ENCODE data around the gene PODNL1. TPM values are rescaled to one million over a fixed set of nuclear protein-coding genes. Genes with fewer than 3 reads are reported as not detected.

Gene PODNL1
- total RNA-seq, 4 donors from 2014 or later: not detected

DNA sequence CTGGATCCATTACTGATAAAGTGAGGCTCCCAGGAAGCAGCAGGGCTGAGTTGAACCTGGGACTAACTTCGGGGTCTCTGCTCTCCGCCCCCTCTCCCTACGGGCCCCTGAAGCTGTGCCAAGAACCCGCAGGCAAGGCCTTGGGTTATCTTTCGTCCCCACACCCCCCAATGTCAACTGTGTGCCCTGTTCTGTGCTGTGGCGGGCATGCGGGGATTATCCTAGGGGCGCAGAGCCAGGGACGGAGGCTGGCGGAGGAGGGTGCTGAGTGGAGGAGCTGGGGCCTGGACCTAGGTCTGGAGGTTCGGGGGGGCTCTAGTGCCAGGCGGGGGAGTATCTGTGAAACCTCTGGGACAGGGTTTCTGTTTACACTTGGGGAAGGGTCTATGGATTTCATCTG, 41.5 kb upstream of the PODNL1 start:
- ATAC-seq (ENCODE audit: low FRiP score) (no peak), DNase-seq (ENCODE audit: low spot score) (no peak)
- TF ChIP-seq, protein P1, sequence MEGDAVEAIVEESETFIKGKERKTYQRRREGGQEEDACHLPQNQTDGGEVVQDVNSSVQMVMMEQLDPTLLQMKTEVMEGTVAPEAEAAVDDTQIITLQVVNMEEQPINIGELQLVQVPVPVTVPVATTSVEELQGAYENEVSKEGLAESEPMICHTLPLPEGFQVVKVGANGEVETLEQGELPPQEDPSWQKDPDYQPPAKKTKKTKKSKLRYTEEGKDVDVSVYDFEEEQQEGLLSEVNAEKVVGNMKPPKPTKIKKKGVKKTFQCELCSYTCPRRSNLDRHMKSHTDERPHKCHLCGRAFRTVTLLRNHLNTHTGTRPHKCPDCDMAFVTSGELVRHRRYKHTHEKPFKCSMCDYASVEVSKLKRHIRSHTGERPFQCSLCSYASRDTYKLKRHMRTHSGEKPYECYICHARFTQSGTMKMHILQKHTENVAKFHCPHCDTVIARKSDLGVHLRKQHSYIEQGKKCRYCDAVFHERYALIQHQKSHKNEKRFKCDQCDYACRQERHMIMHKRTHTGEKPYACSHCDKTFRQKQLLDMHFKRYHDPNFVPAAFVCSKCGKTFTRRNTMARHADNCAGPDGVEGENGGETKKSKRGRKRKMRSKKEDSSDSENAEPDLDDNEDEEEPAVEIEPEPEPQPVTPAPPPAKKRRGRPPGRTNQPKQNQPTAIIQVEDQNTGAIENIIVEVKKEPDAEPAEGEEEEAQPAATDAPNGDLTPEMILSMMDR (IDR thresholded peaks at IDR 0.05): no peak

DNA sequence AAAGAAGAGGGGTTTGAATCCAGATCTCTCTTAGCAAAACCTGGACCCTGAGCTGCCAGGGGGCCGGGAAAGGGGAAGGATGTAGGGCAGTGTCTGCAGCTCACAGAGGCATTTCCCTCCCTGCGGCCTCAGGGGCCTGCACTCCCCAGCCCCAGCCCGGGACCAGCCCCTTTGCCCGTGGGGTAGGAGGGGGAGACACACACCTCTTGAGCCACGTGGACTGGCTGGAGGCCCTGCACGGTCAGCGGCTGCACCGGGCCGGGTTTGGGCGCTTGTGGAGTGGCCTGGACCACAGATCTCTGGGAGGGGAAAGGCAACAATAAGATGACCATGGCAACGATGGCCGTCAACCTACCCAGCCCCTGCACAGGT, 41.0 kb upstream of the PODNL1 start:
- DNase-seq (ENCODE audit: low spot score): no peak
- ATAC-seq (ENCODE audit: low FRiP score): no peak
- TF ChIP-seq, protein P1 (IDR thresholded peaks at IDR 0.05): no peak

DNA sequence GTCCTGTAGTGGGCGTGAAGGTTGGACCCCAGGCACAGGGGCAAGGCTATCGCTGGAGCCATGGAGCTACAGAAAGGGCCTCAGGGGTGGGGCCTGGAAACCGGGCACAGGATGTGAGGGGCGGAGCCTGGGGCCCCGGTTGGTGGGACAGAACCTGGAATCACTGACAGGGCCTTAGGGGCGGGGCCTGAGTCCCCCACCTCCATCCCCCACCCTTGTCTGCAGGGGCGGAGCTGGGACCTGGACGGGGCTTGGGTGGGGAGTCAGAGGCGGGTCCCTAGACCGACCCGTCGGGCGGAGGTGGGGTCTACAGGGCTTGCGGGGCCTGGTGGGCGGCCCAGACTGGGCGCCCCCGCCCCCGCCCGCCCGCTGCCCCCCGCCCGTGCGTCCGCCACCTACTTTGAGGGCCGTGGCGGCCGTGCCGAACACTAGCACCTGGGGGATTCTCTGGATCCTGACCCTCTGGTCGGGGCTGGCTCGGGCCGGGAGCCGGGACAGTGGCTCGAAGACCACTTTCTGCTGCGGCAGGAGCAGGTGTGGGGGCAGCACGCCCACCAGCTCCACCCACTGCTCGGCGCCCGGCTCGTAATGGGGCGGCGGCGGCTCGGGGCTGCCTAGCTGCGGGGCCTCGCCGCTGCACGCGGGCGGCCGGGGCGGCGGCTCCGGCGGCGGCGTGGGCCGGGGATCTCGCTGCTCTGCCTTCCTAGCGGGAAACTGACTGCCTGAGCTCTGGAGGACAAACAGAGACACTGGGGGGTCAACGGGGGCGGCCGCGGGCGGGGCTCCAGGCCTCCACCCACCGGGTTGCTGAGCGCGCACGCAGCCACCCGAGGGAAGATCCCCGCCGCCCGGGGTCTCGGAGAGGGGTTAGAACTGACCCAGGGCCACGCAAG, 40.4 kb upstream of the PODNL1 start:
- ATAC-seq (ENCODE audit: low FRiP score) (peak; percentile 89), DNase-seq (ENCODE audit: low spot score) (peak; percentile 62)
- TF ChIP-seq, protein P1 (IDR thresholded peaks at IDR 0.05): no peak

DNA sequence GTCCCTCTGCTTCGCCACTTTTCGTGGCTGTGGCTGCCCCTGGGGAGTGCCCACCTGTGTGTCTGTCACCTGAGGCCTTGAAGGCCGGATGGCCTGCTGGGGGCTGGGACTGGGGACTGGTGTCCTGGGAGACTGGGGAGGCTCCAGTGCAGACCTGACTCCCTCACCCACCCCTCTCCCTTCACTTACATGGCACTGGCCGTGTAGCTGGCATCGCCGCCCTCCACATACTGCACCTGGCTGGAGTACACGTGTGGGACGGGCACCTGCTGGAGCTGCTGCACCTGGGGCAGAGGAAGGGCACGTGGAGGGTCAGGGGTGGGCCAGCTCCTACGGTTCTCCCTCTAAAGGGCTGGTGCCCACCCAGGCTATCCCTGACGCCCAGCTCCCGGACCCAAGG, 39.6 kb upstream of the PODNL1 start:
- TF ChIP-seq, protein P1 (IDR thresholded peaks at IDR 0.05): no peak
- ATAC-seq (ENCODE audit: low FRiP score) (no peak), DNase-seq (ENCODE audit: low spot score) (no peak)

DNA sequence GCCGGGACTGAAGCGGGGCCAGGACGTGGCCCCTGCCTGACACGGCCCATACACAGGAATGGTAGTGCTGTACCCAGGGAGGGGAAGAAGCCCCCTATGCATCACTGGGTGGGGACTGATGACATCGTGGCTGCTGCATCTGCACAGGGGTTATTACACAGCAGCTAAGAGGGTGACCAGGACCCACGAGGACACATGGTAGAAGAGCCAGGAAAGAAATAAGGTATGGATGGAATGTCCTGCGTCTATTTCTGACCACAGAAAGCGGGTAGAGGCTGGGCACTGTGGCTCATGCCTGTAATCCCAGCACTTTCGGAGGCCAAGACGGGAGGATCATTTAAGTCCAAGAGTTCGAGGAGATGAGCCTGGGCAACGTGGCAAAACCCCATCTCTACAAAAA, 38.2 kb upstream of the PODNL1 start:
- ATAC-seq (ENCODE audit: low FRiP score) (no peak), DNase-seq (ENCODE audit: low spot score) (no peak)
- TF ChIP-seq, protein P1 (IDR thresholded peaks at IDR 0.05): no peak

DNA sequence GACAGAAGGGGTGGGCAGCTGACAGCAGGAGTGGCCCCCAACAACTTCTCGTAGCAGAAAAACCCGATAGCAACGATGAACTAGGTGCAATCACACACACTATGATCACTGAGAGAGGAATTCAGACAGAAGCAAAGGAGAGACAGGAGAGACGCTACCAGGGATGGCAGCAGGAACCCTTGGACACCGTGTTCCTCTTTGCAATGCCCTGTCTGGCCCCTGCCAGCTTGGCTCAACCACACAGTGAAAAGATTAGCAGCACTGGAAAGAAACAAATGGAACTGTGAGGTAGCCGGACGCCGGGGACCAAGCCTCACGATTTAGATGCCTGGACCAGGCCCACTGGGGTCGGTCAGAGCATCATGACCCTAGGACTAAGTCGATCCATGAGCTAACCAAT, 37.7 kb upstream of the PODNL1 start:
- ATAC-seq (ENCODE audit: low FRiP score): no peak

More for the DNA sequence above, 37.7 kb upstream of the PODNL1 start:
- TF ChIP-seq, protein P1 (IDR thresholded peaks at IDR 0.05): no peak
- no peak for DNase-seq (ENCODE audit: low spot score)

Data from omental fat pad (tissue), 4 donors.